ENCODE data around the gene HSD11B2.

HSD11B2 gene

GRCh38 chr16:67464565-67464964 is 33.6 kb downstream of the HSD11B2 start:
- no peak for DNase-seq (ENCODE audit: low read depth)
- H3K4me3 ChIP-seq (ENCODE audit: low read depth, low read length): no peak overlapping the region
- TF ChIP-seq, protein P1, sequence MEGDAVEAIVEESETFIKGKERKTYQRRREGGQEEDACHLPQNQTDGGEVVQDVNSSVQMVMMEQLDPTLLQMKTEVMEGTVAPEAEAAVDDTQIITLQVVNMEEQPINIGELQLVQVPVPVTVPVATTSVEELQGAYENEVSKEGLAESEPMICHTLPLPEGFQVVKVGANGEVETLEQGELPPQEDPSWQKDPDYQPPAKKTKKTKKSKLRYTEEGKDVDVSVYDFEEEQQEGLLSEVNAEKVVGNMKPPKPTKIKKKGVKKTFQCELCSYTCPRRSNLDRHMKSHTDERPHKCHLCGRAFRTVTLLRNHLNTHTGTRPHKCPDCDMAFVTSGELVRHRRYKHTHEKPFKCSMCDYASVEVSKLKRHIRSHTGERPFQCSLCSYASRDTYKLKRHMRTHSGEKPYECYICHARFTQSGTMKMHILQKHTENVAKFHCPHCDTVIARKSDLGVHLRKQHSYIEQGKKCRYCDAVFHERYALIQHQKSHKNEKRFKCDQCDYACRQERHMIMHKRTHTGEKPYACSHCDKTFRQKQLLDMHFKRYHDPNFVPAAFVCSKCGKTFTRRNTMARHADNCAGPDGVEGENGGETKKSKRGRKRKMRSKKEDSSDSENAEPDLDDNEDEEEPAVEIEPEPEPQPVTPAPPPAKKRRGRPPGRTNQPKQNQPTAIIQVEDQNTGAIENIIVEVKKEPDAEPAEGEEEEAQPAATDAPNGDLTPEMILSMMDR (conservative IDR thresholded peaks at IDR 0.05; ENCODE audit: low read depth, low read length): no peak

DNA sequence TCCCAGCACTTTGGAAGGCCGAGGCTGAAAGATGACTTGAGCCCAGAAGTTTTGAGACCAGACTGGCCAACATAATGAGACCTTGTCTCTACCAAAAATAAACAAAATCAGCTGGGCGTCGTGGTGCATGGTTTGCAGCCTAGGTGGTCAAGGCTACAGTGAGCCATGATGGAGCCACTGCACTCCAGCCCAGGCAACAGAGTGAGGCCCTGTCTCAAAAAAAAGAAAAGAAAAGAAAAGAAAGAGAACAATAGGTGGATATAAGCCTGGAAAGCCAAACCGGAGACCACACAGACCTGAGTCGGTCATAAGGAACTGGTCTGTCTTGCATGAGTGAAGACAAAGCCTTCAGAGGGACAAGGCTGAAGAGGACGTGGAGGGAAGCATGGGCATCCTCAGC is 35.7 kb downstream of the HSD11B2 start:
- no peak overlapping the region for H3K4me3 ChIP-seq (ENCODE audit: low read depth, low read length)
- DNase-seq (ENCODE audit: low read depth): no peak
- TF ChIP-seq, protein P1 (conservative IDR thresholded peaks at IDR 0.05; ENCODE audit: low read depth, low read length): no peak

- H3K4me3 ChIP-seq (ENCODE audit: low read depth, low read length): no peak overlapping the region
- TF ChIP-seq, protein P1 (conservative IDR thresholded peaks at IDR 0.05; ENCODE audit: low read depth, low read length): no peak
- no peak for DNase-seq (ENCODE audit: low read depth)
Measured at GRCh38 chr16:67468731-67469130, 37.8 kb downstream of the HSD11B2 start.

- TF ChIP-seq, protein P1 (conservative IDR thresholded peaks at IDR 0.05; ENCODE audit: low read depth, low read length): no peak
- no peak for DNase-seq (ENCODE audit: low read depth)
- H3K4me3 ChIP-seq (ENCODE audit: low read depth, low read length): no peak overlapping the region
Measured at GRCh38 chr16:67470359-67470758, 39.4 kb downstream of the HSD11B2 start.

- no peak overlapping the region for H3K4me3 ChIP-seq (ENCODE audit: low read depth, low read length)
- TF ChIP-seq, protein P1 (conservative IDR thresholded peaks at IDR 0.05; ENCODE audit: low read depth, low read length): no peak
- DNase-seq (ENCODE audit: low read depth): no peak
Measured at GRCh38 chr16:67471758-67472384, 41.0 kb downstream of the HSD11B2 start.

- TF ChIP-seq, protein P1 (conservative IDR thresholded peaks at IDR 0.05; ENCODE audit: low read depth, low read length): no peak
- H3K4me3 ChIP-seq (ENCODE audit: low read depth, low read length): no peak overlapping the region
- no peak for DNase-seq (ENCODE audit: low read depth)
Measured at GRCh38 chr16:67474551-67475455, 43.9 kb downstream of the HSD11B2 start.

Data from choroid plexus epithelial cell (primary cell).